ENCODE measurements around the gene MYH9.

DNA sequence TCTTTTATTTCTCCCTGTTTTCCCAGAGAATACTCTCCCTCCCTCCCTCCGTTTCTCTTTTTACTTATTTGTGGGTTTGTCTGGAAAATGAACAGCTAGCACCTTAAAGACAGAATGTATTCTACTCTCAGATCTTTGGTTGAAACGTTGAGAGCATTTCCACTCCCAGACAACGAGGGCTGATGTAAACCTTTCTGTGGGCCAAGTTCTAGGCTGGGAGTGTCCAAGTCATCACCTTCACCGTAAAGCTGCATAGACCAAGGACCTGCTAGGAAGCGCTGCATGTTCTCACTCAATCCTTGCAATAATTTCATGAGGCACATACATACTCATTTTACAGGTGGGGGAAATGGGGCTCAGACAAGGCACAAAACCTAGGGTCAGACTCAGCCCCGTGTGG lies 32.4 kb downstream of the MYH9 start:
- no peak for TF ChIP-seq POLR2A (IDR thresholded peaks at IDR 0.05)
- TF ChIP-seq, protein P1, sequence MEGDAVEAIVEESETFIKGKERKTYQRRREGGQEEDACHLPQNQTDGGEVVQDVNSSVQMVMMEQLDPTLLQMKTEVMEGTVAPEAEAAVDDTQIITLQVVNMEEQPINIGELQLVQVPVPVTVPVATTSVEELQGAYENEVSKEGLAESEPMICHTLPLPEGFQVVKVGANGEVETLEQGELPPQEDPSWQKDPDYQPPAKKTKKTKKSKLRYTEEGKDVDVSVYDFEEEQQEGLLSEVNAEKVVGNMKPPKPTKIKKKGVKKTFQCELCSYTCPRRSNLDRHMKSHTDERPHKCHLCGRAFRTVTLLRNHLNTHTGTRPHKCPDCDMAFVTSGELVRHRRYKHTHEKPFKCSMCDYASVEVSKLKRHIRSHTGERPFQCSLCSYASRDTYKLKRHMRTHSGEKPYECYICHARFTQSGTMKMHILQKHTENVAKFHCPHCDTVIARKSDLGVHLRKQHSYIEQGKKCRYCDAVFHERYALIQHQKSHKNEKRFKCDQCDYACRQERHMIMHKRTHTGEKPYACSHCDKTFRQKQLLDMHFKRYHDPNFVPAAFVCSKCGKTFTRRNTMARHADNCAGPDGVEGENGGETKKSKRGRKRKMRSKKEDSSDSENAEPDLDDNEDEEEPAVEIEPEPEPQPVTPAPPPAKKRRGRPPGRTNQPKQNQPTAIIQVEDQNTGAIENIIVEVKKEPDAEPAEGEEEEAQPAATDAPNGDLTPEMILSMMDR (IDR thresholded peaks at IDR 0.05) = no peak
- TF ChIP-seq EP300 (IDR thresholded peaks at IDR 0.05) = no peak
